Measurements from ENCODE around the gene FILIP1. TPM values are rescaled to one million over a fixed set of nuclear protein-coding genes. Genes with fewer than 3 reads are reported as not detected.

Gene FILIP1
- total and polyA plus RNA-seq, 10 of the 15 experiments (the other 5 are each of a cell fraction or from before 2014, with no cell fraction given): 0.23 to 2.0 (median 0.44) TPM

GRCh38 chr6:75299801-75300530 lies 193.6 kb downstream of the FILIP1 start:
- Histone ChIP-seq H3K27ac (ENCODE audit: control insufficient read depth, insufficient read depth) (no peak overlapping the region), H3K27me3 (replicated peaks in 1 of 2; ENCODE audit: control insufficient read depth in 2 of 2, insufficient read depth in 2 of 2, low read length in 1 of 2) (no peaks in the 10 kb centered on the region), H4K20me1 (ENCODE audit: control insufficient read depth, insufficient read depth) (no peaks in the 10 kb centered on the region), H3K9ac (ENCODE audit: control insufficient read depth, insufficient read depth, low read length) (no peak overlapping the region), H3K4me1 (ENCODE audit: control insufficient read depth, insufficient read depth, low read length) (no peaks in the 10 kb centered on the region), H3K9me3 (replicated peaks; ENCODE audit: control insufficient read depth, insufficient read depth, low read length) (no peaks in the 10 kb centered on the region), H3K79me2 (ENCODE audit: control insufficient read depth, insufficient read depth, low read length) (no peaks in the 10 kb centered on the region), H3K4me2 (ENCODE audit: control insufficient read depth, insufficient read depth) (no peak overlapping the region), H3K4me3 (no peak overlapping the region), H3K36me3 (ENCODE audit: control insufficient read depth in 2 of 2, insufficient read depth in 2 of 2, low read length in 1 of 2) (no peaks in the 10 kb centered on the region), H2AFZ (ENCODE audit: control insufficient read depth, low read depth, low read length) (no peak overlapping the region)
- ChIA-PET POLR2A (no interaction called here), SMC1A (ENCODE audit: uncharacterized antibody, unreplicated experiment) (interaction anchor here (0.6 to 4.8 kb wide), 12 partner anchors 31 to 1977 kb away, joined by 3 to 40 read pairs (median 3); no protein-coding TSS in a partner anchor), CTCF (interaction anchor here (0.7 to 7.9 kb wide), 15 partner anchors 11 to 228 kb away, joined by 3 to 68 read pairs (median 3); no protein-coding TSS in a partner anchor), RAD21 (ENCODE audit: unreplicated experiment) (interaction anchor here (1.1 to 3.0 kb wide), 4 partner anchors 32 to 264 kb away, joined by 3 to 13 read pairs (median 6); no protein-coding TSS in a partner anchor)
- TF ChIP-seq MXI1 (IDR thresholded peaks at IDR 0.05; ENCODE audit: low read depth, low read length) (no peak), YY1 (IDR thresholded peaks at IDR 0.05; ENCODE audit: low read depth, low read length) (no peak), E2F4 (IDR thresholded peaks at IDR 0.05; ENCODE audit: low read depth, low read length) (no peak), TARDBP (IDR thresholded peaks at IDR 0.05; ENCODE audit: borderline replicate concordance) (no peak), ZNF687 (IDR thresholded peaks at IDR 0.05) (no peak), CBX5 (IDR thresholded peaks at IDR 0.05; ENCODE audit: low read depth) (no peak), HDAC6 (IDR thresholded peaks at IDR 0.05; ENCODE audit: unreplicated experiment) (no peak)
- no TSS peak for BruUV-seq (replicated peaks)
- in situ Hi-C loops (cut with MboI) (loop anchor here (5.0 kb wide), 1 partner anchor 217 kb away; no protein-coding TSS in a partner anchor), intact Hi-C loops (cut with micrococcal nuclease; ENCODE audit: unreplicated experiment) (no loop called here)
- ATAC-seq (no peak), FAIRE-seq (no peak), DNase-seq (ENCODE audit: low read depth, low spot score) (no peak)
- 87% methylated on average over 2 of the region's 2 CpGs for WGBS (ENCODE audit: insufficient coverage, insufficient replicate concordance, low lambda C conversion rate, missing lambda C conversion rate)

Data from GM12878 (cell line).